GM12878 (cell line): ENCODE results near the gene TMEM140. TPM values are rescaled to one million over a fixed set of nuclear protein-coding genes. Genes with fewer than 3 reads are reported as not detected.

Experiments
- ATAC-seq: fragments of 200-7000 bp; cut with Tn5 transposase; 3 replicates; pipeline ENCODE4 v1.9.1; 2020; ENCODE audit warnings: mild to moderate bottlenecking, moderate library complexity
- BruUV-seq: library from RNA; stranded (reverse); fragments of 400-500 nt; replicated peaks from 2 replicates; lab custom pipeline; 2021; lab: Mats Ljungman, UMichigan
- CTCF ChIA-PET: fragments of 300-600 bp; sonication (Branson Sonifier 250); formaldehyde crosslinking; extraction: SDS; loops from one replicate; lab custom pipeline; 2021; ENCODE audit warnings: inconsistent platforms; lab: Yijun Ruan, JAX
- POLR2A ChIA-PET: fragments of 350-600 bp; formaldehyde crosslinking; extraction: SDS; loops from one replicate; lab custom pipeline; 2021; ENCODE audit warnings: inconsistent platforms; lab: Charles Lee
- RAD21 ChIA-PET: fragments of 300-600 bp; sonication (Branson Sonifier 250); formaldehyde crosslinking; loops from one replicate; lab custom pipeline; 2023; ENCODE audit warnings: antibody characterized with exemption; ENCODE audit not compliant: unreplicated experiment; lab: Charles Lee
- SMC1A ChIA-PET: fragments of 300-600 bp; sonication (Branson Sonifier 250); formaldehyde crosslinking; loops from one replicate; lab custom pipeline; 2023; ENCODE audit not compliant: unreplicated experiment, uncharacterized antibody; lab: Charles Lee
- DNase-seq: peaks from one replicate; pipeline ENCODE4 v3.0.0-alpha.2; 2011; ENCODE audit warnings: low read depth, low spot score
- FAIRE-seq: peaks from 3 replicates; lab custom pipeline; 2011; peaks lifted over from hg19 to GRCh38; lab: Jason Lieb, UNC
- H2AFZ ChIP-seq: 2 replicates; pipeline ENCODE4 v1.6.0; 2011; ENCODE audit warnings: low read depth, low read length, control low read depth; ENCODE audit not compliant: control insufficient read depth
- H3K27ac ChIP-seq: 2 replicates; pipeline ENCODE4 v1.5.1; 2011; ENCODE audit warnings: control low read depth; ENCODE audit not compliant: control insufficient read depth, insufficient read depth
- H3K27me3 ChIP-seq, 2 experiments: replicated peaks in 1 of 2; 2 replicates each; pipeline versions ENCODE4 v1.6.0 to v1.6.1; 2011; ENCODE audit warnings: low read length in 1 of 2; ENCODE audit not compliant: control insufficient read depth in 2 of 2, insufficient read depth in 2 of 2
- H3K36me3 ChIP-seq, 2 experiments: 2 replicates each; pipeline ENCODE4 v1.5.1; 2011; ENCODE audit warnings: low read length in 1 of 2; ENCODE audit not compliant: control insufficient read depth in 2 of 2, insufficient read depth in 2 of 2
- H3K4me1 ChIP-seq: 2 replicates; pipeline ENCODE4 v1.6.1; 2011; ENCODE audit warnings: mild to moderate bottlenecking, low read length, moderate library complexity, mixed read lengths; ENCODE audit not compliant: control insufficient read depth, insufficient read depth
- H3K4me2 ChIP-seq: 2 replicates; pipeline ENCODE4 v1.6.0; 2011; ENCODE audit warnings: control low read depth; ENCODE audit not compliant: control insufficient read depth, insufficient read depth
- H3K4me3 ChIP-seq: fragments of 200-600 bp; sonication (generic); 2 replicates; pipeline ENCODE4 v1.5.1; 2016
- H3K79me2 ChIP-seq: 2 replicates; pipeline ENCODE4 v1.6.0; 2011; ENCODE audit warnings: low read length; ENCODE audit not compliant: control insufficient read depth, insufficient read depth
- H3K9ac ChIP-seq: 2 replicates; pipeline ENCODE4 v1.8.0; 2011; ENCODE audit warnings: low read length, control low read depth, mixed read lengths; ENCODE audit not compliant: control insufficient read depth, insufficient read depth
- H3K9me3 ChIP-seq: replicated peaks from 3 replicates; pipeline ENCODE4 v1.5.1; 2011; ENCODE audit warnings: mild to moderate bottlenecking, low read length; ENCODE audit not compliant: control insufficient read depth, insufficient read depth
- H4K20me1 ChIP-seq: 2 replicates; pipeline ENCODE4 v1.6.0; 2011; ENCODE audit not compliant: control insufficient read depth, insufficient read depth
- NRF1 ChIP-seq: conservative IDR thresholded peaks from 2 replicates; pipeline ENCODE4 v1.6.1; 2011; ENCODE audit warnings: mild to moderate bottlenecking, low read depth, low read length, improper control_type of control experiment
- ZNF24 ChIP-seq: fragments of 450-650 bp; IDR thresholded peaks from 2 replicates; pipeline ENCODE4 v1.6.1; 2017; ENCODE audit warnings: antibody characterized with exemption, mild to moderate bottlenecking
- WGBS: methylation state at CpG from one replicate; pipeline ENCODE4 v1.1.6; 2016; ENCODE audit warnings: low lambda C conversion rate; ENCODE audit not compliant: insufficient replicate concordance, insufficient coverage; ENCODE audit errors: missing lambda C conversion rate; 5-methylcytosine and 5-hydroxymethylcytosine counted together
- in situ Hi-C: fragments of 300-500 bp; cut with MboI; formaldehyde crosslinking; loops from 9 replicates; pipeline ENCODE4 v1.14.3; 2018; ENCODE audit warnings: mixed read lengths
- intact Hi-C: fragments of 100-400 bp; cut with micrococcal nuclease; formaldehyde crosslinking; loops from one replicate; pipeline ENCODE4 v1.14.2; 2022; ENCODE audit not compliant: unreplicated experiment
- polyA plus RNA-seq, 11 experiments: library from polyadenylated mRNA; depleted of rRNA in 4 of 11; unstranded in 6 of 11; stranded (reverse) in 5 of 11; fragments of >200 nt; fragmentation: Nextera tagmentation in 4 of 11; fragmentation: Illumina TruSeq in 1 of 11; extraction: Ambion mirVana in 4 of 11; extraction: Trizol in 1 of 11; gene quantifications; 1 replicate in 1 of 11; 2 replicates in 10 of 11; pipeline versions ENCODE4 v1.2.1 to v1.2.3, GENCODE V29; 2011 to 2016; ENCODE audit warnings: inconsistent platforms in 2 of 11, missing spikeins in 2 of 11, low read depth in 1 of 11
- total RNA-seq, 4 experiments: library from RNA; depleted of rRNA in 3 of 4; stranded (reverse); fragments of >200 nt in 3 of 4; fragmentation: Illumina TruSeq in 1 of 4; extraction: Trizol in 1 of 4; gene quantifications; 2 replicates each; pipeline versions ENCODE4 v1.2.1 to v1.2.3, GENCODE V29; 2013 to 2021
- TF ChIP-seq, protein P1 (sequence below): fragments of 450-650 bp; IDR thresholded peaks from 2 replicates; pipeline ENCODE4 v1.6.1; 2017; ENCODE audit warnings: mild to moderate bottlenecking

The TMEM140 gene
- total and polyA plus RNA-seq, 10 of the 15 experiments (the other 5 are each of a cell fraction or from before 2014, with no cell fraction given): 0.85 to 20.7 (median 3.3) TPM

DNA sequence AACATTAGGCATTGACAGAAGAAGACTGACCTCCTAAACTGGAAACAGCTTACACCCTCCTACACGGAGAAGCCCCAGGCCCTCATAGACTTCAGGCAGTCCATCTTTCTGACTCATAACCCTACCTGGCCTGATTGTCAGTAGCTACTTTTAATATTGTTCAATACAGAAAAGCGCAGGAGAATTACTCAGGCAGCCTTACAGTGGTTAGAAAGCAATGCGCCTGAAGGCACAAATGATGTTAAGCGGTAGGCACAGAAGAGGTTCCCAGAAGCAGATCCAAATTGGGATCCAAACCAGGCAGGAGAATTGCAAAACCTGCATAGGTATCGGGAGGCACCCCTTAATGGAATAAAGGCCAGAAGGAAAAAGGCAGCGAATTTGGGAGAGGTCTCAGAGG, 28.1 kb downstream of the TMEM140 start:
- ChIA-PET RAD21 (interaction anchor here (0.7 to 11.6 kb wide), 8 partner anchors 10 to 782 kb away, joined by 3 to 151 read pairs (median 3); partner anchors contain the start of genes AGBL3, TMEM140 and WDR91), POLR2A (interaction anchor here (1.2 to 12.2 kb wide), 4 partner anchors 11 to 60 kb away, joined by 6 to 155 read pairs (median 53); partner anchors contain the start of gene WDR91), SMC1A (interaction anchor here (1.0 to 13.1 kb wide), 12 partner anchors 11 to 188 kb away, joined by 3 to 158 read pairs (median 3); partner anchors contain the start of genes TMEM140 and WDR91), CTCF (interaction anchor here (1.2 to 12.2 kb wide), 6 partner anchors 12 to 104 kb away, joined by 3 to 135 read pairs (median 10); partner anchors contain the start of gene WDR91)
- intact Hi-C loops (no loop called here), in situ Hi-C loops (no loop called here)
- Histone ChIP-seq H3K36me3 (peaks cover 4 to 33% of the 10 kb centered on the region in 2 experiments), H3K4me1 (peaks cover 5% of the 10 kb centered on the region), H2AFZ (no peak overlapping the region), H3K27me3 (no peaks in the 10 kb centered on the region), H3K27ac (no peak overlapping the region), H3K9ac (no peak overlapping the region), H4K20me1 (no peaks in the 10 kb centered on the region), H3K4me3 (peak overlapping the region; percentile 51), H3K9me3 (peaks cover 31% of the 10 kb centered on the region), H3K4me2 (0 out of 2 replicates have a peak overlapping the region, but pooled peaks have one; percentile 36), H3K79me2 (peaks cover 60% of the 10 kb centered on the region)
- ATAC-seq: no peak; the same call in 2 of the 3 replicates
- no peak for FAIRE-seq
- no TSS peak for BruUV-seq
- TF ChIP-seq NRF1 (no peak), ZNF24 (0 out of 2 replicates have a peak, but pooled peaks have one; percentile 28)
- TF ChIP-seq, protein P1, sequence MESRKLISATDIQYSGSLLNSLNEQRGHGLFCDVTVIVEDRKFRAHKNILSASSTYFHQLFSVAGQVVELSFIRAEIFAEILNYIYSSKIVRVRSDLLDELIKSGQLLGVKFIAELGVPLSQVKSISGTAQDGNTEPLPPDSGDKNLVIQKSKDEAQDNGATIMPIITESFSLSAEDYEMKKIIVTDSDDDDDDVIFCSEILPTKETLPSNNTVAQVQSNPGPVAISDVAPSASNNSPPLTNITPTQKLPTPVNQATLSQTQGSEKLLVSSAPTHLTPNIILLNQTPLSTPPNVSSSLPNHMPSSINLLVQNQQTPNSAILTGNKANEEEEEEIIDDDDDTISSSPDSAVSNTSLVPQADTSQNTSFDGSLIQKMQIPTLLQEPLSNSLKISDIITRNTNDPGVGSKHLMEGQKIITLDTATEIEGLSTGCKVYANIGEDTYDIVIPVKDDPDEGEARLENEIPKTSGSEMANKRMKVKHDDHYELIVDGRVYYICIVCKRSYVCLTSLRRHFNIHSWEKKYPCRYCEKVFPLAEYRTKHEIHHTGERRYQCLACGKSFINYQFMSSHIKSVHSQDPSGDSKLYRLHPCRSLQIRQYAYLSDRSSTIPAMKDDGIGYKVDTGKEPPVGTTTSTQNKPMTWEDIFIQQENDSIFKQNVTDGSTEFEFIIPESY: peak; percentile 80
- DNase-seq: no peak
- 85% methylated on average over 6 of the region's 6 CpGs for WGBS
